ENCODE results near the gene POLR1A.
"Not testable (repeated sequence)": the region's sequence is repeated elsewhere in the genome, so short reads cannot be mapped to it uniquely, and the experiment has no call there.

POLR1A gene

GRCh38 chr2:85999061-85999831 lies 106.4 kb downstream of the POLR1A start:
- DNase-seq (ENCODE audit: low spot score) = peak; percentile 35
- FAIRE-seq = no peak

GRCh38 chr2:85998071-85998991 lies 107.4 kb downstream of the POLR1A start:
- DNase-seq (ENCODE audit: low spot score) = peak; percentile 69
- peak; percentile 23 for FAIRE-seq

- DNase-seq (ENCODE audit: low spot score) (no peak), FAIRE-seq (no peak)
These were observed 108.4 kb downstream of the POLR1A start for GRCh38 chr2:85997017-85997970.

- FAIRE-seq (no peak), DNase-seq (ENCODE audit: low spot score) (no peak)
These were observed 109.1 kb downstream of the POLR1A start for GRCh38 chr2:85996591-85996990.

GRCh38 chr2:85995648-85996529 lies 109.8 kb downstream of the POLR1A start:
- FAIRE-seq = no peak
- no peak for DNase-seq (ENCODE audit: low spot score)

- DNase-seq (ENCODE audit: low spot score) = no peak
- no peak for FAIRE-seq
These were observed 110.6 kb downstream of the POLR1A start for GRCh38 chr2:85994897-85995647.

- DNase-seq (ENCODE audit: low spot score) (no peak), FAIRE-seq (no peak)
These were observed 111.3 kb downstream of the POLR1A start for GRCh38 chr2:85994421-85994777.

- no peak for FAIRE-seq
These were observed 113.1 kb downstream of the POLR1A start for GRCh38 chr2:85992611-85993010.

GRCh38 chr2:85992053-85992452 lies 113.6 kb downstream of the POLR1A start:
- not testable (repeated sequence) for FAIRE-seq; DNase-seq (ENCODE audit: low spot score)

More at GRCh38 chr2:85992611-85993010, 113.1 kb downstream of the POLR1A start:
- DNase-seq (ENCODE audit: low spot score) = no peak

- DNase-seq (ENCODE audit: low spot score) = no peak
- FAIRE-seq = no peak
These were observed 115.6 kb downstream of the POLR1A start for GRCh38 chr2:85990084-85990483.

GRCh38 chr2:85989288-85989865 lies 116.3 kb downstream of the POLR1A start:
- no peak for DNase-seq (ENCODE audit: low spot score)
- FAIRE-seq = no peak

- DNase-seq (ENCODE audit: low spot score) (no peak), FAIRE-seq (no peak)
These were observed 116.8 kb downstream of the POLR1A start for GRCh38 chr2:85988914-85989270.

- FAIRE-seq = no peak
- no peak for DNase-seq (ENCODE audit: low spot score)
These were observed 117.3 kb downstream of the POLR1A start for GRCh38 chr2:85988175-85988913.

- FAIRE-seq (no peak), DNase-seq (ENCODE audit: low spot score) (no peak)
These were observed 118.2 kb downstream of the POLR1A start for GRCh38 chr2:85987266-85988174.

- DNase-seq (ENCODE audit: low spot score) = no peak
- no peak for FAIRE-seq
These were observed 119.6 kb downstream of the POLR1A start for GRCh38 chr2:85986121-85986520.

- DNase-seq (ENCODE audit: low spot score) = no peak
- no peak for FAIRE-seq
These were observed 120.9 kb downstream of the POLR1A start for GRCh38 chr2:85984788-85985187.

GRCh38 chr2:85983766-85984165 lies 121.9 kb downstream of the POLR1A start:
- FAIRE-seq = no peak
- no peak for DNase-seq (ENCODE audit: low spot score)

All from urothelium cell line (cell line).